ENCODE measurements around the gene GNG7.
"Not testable (repeated sequence)": the region's sequence is repeated elsewhere in the genome, so short reads cannot be mapped to it uniquely, and the experiment has no call there.

Gene GNG7

GRCh38 chr19:2678044-2678671, 24.3 kb downstream of the GNG7 start:
- in situ Hi-C loops (cut with HindIII; ENCODE audit: low sequenced_read_pairs) = no loop called here

GRCh38 chr19:2676823-2677222, 25.7 kb downstream of the GNG7 start:
- in situ Hi-C loops (cut with HindIII; ENCODE audit: low sequenced_read_pairs) = no loop called here

DNA sequence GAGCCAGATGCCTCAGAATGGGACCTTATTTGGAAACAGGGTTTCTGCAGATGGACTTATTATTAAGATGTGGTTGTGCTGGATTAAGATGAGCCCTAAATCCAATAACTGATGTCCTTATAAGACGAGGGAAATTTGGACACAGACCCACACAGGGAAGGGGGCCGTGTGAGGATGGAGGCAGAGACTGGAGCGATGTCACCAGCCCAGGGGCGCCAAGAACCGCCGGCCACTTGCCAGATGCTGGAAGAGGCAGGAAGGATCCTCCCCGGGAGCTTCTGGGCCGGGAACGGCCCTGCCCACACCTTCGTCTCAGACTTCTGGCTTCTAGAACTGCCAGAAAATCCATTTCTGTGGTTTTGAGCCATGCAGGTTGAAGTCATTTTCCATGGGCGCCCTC, 26.6 kb downstream of the GNG7 start:
- in situ Hi-C loops (cut with HindIII; ENCODE audit: low sequenced_read_pairs) = no loop called here

- in situ Hi-C loops (cut with HindIII; ENCODE audit: low sequenced_read_pairs) = no loop called here
These were observed 32.3 kb downstream of the GNG7 start for GRCh38 chr19:2670217-2670616.

DNA sequence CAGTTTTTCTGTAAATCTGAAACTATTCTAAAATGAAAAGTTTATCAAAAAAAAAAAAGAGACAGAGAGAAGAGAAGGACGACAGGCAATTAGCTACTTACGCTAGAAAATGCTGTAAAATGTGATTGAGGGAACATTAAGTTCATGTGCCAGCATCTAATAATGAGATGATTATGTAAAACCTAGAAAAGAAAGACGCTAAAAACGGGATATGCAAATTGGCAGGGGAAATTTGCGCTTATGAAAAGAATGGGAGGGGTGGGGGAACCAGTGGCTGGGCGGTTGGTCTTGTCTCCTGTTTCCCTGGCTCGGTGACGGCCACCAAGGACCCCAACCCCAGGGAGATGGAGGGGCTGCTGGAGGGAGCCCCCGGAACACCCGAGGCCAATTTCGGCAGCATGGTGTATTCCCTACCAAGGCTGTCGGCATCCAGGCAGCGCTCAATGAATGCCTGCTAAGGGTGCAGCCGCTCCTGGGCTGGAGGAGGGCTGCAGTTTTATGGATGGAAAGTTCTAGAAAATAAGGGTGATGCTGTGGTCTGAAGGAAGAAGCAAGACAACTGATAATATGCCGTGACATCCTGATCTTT, 34.2 kb downstream of the GNG7 start:
- in situ Hi-C loops (cut with HindIII; ENCODE audit: low sequenced_read_pairs) = no loop called here

DNA sequence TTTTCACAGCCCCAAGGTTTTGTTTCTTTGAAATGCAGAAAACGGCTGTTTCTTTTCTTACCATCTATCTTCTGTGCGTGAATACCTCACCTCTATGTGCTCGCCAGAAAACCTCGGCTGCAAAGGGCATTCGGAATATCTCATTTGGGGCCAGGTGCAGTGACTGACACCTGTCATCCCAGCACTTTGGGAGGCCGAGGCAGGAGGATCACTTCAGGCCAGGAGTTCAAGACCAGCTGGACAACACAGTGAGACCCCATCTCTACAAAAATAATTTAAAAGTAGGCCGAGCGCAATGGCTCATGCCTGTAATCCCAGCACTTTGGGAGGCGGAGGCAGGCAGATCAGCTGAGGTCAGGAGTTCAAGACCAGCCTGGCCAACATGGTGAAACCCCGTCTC, 35.1 kb downstream of the GNG7 start:
- in situ Hi-C loops (cut with HindIII; ENCODE audit: low sequenced_read_pairs) = not testable (repeated sequence)

GRCh38 chr19:2666344-2666994, 36.0 kb downstream of the GNG7 start:
- in situ Hi-C loops (cut with HindIII; ENCODE audit: low sequenced_read_pairs) = no loop called here

DNA sequence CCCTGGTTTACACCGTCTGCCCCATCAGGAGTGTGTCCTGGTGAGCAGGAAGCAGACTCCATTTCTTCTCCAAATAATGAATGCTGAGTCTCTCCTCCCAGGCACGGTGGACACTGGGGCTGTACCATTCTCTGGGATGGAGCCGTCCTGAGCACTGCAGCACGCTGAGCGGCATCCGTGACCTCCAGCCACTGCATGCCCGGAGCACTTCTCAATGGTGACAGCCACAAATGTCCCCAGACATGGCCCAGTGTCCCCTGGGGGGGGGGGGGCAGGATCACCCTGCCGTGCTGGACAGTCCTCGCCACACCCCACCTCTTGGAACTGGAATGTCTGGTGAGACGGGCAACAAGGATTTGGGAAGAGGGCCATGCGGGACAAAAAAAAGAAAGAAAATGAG, 37.4 kb downstream of the GNG7 start:
- in situ Hi-C loops (cut with HindIII; ENCODE audit: low sequenced_read_pairs) = no loop called here

DNA sequence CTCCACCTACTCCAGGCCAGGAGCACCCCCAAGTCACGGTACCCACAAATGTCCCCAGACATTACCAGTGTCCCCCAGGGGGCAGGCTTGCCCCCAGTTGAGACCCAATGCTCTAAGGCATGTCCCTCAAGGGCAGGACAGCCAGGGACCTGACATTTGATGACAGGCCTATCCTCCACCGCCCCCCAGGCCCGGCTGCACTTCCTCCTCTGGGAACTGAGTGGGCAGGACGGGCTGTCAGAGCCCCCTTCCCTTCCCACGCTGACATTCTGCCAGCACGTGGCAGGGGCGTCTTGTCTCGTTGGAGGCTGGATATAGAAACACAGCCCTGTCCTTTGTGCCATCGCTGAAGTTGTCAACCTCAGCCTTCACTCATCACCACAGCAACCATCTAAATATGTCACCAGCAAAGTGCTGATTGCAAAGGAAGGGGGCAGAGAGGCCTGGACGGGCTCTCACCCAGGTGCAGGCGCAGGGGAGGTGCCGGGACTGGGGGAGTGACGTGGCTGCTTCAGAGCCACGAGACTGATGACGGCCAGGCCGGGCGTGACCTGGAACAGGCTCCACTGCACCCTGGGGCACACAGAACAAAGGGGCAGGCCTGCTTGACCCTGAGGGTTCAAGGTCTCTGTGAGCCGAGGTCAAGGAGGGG, 38.4 kb downstream of the GNG7 start:
- in situ Hi-C loops (cut with HindIII; ENCODE audit: low sequenced_read_pairs) = no loop called here

- in situ Hi-C loops (cut with HindIII; ENCODE audit: low sequenced_read_pairs) = no loop called here
These were observed 40.9 kb downstream of the GNG7 start for GRCh38 chr19:2661615-2662014.

GRCh38 chr19:2659856-2660432, 42.5 kb downstream of the GNG7 start:
- in situ Hi-C loops (cut with HindIII; ENCODE audit: low sequenced_read_pairs) = no loop called here

DNA sequence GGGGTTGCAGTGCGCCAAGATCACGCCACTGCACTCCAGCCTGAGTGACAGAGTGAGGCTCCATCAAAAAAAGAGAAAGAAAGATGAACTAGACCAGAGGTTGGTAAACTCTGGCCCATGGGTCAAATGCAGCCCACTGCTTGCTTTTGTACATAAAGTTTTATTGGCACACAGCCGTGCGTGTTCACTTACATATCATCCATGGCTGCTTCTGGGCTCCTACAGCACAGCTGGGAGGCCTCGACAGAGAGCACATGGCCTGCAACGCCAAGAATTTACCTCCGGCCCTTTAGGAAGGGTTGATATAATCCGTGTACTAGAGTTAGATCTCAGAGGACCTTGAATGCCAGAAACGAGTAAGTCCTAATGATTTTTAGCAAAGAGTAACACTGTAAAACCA, 46.0 kb downstream of the GNG7 start:
- in situ Hi-C loops (cut with HindIII; ENCODE audit: low sequenced_read_pairs) = no loop called here

DNA sequence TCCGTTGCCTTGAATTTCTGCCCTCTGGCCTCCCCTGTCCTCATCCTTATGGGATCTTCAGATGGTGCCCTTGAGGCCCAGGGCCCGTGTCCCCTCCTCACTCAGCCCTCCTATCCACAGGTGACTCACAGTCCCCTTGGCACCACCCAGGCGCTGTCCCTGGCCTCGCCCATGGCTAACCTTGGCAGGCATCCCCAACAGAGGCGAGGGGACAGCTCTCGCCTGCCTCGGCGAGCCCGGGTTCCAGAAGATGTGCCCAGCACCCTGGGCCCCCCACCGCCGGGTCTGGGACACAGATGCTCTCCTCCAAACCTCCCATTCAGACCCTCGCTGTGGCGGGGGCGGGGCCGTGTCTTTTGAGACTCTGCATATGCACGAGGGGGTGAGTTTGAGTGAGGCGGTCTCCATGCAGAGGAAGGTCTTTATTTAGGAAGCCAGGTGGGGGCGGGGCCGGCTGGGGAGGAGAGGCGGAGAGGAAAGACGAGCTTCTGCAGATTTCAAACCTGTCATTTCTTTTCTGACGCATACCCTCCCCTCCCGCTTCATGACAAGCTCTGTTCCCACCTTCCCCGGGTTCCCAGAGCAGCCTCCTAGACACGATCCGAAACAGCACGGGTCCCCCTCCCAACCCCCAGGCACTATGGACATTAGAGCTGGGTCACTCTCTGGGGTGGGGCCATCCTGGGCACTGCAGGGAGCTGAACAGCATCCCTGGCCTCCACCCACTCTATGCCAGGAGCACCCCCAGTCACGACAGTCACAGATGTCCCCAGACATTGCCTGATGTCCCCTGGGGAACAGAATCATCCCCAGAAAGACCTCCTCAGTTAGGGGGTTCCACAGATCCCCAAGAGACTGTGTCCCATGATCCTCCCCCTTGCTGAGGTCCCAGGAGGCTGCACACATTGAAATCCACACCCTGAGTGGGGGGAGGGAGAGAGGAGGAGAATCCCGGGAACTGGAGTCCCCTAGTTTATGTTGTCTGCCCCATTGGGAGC, 48.5 kb downstream of the GNG7 start:
- in situ Hi-C loops (cut with HindIII; ENCODE audit: low sequenced_read_pairs) = no loop called here

- in situ Hi-C loops (cut with HindIII; ENCODE audit: low sequenced_read_pairs) = no loop called here
These were observed 49.3 kb downstream of the GNG7 start for GRCh38 chr19:2653218-2653617.

DNA sequence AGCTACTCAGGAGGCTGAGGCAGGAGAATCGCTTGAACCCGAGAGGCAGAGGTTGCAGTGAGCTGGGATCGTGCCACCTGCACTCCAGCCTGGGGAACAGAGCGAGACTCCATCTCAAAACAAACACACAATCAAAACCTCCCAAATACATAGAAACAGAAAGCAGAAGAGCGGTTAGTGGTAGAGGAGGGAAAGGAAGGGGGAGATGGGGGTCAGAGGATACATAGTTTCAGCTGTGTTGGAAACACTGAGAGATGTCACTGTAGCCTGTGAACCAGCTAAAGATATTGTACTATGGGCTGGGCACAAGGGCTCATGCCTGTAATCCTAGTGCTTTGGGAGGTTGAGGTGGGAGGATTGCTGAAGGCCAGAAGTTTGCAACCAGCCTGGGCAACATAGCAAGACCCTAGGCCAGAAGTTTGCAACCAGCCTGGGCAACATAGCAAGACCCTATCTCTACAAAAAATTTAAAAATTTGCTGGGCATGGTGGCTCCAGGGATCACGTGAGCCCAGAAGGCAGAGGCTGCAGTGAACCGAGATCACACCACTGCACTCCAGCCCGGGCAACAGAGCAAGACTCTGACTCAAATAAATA, 49.9 kb downstream of the GNG7 start:
- in situ Hi-C loops (cut with HindIII; ENCODE audit: low sequenced_read_pairs) = no loop called here

GRCh38 chr19:2651002-2651733, 51.3 kb downstream of the GNG7 start:
- in situ Hi-C loops (cut with HindIII; ENCODE audit: low sequenced_read_pairs) = not testable (repeated sequence)

DNA sequence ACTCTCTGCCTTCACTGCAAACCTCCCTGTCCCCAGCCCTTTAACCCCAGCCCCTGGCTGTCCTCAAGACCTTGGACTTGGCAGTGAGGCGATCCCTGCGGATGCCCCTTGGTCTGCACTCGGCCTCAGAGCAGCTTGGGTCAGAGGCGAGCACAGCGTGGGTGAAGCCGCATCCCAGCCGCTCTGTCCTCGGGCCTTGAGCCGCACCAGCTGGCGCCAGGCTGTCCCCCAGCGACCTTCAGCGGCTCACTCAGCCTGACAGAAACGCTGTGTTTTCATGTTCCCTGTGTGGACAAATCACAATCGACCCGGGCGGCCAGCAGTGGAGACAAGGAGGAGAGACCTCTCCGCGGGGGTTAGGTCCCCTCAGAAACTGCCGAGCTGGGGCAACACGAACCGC, 52.0 kb downstream of the GNG7 start:
- in situ Hi-C loops (cut with HindIII; ENCODE audit: low sequenced_read_pairs) = no loop called here

GRCh38 chr19:2648528-2648937, 54.0 kb downstream of the GNG7 start:
- in situ Hi-C loops (cut with HindIII; ENCODE audit: low sequenced_read_pairs) = no loop called here

- in situ Hi-C loops (cut with HindIII; ENCODE audit: low sequenced_read_pairs) = no loop called here
These were observed 54.4 kb downstream of the GNG7 start for GRCh38 chr19:2648099-2648498.
